A673 (cell line): ENCODE data around the gene QRFP.

Source experiments
- EZH2 ChIP-seq: fragments of 200-600 bp; sonication (generic); IDR thresholded peaks from 2 replicates; pipeline ENCODE4 v1.6.1; 2017; ENCODE audit warnings: borderline replicate concordance, low read depth, mild to moderate bottlenecking, mixed read lengths, antibody characterized with exemption, low read length; ENCODE audit not compliant: poor library complexity, severe bottlenecking
- TF ChIP-seq, protein P1 (sequence below): fragments of 300-800, 200-600 bp; sonication (generic); conservative IDR thresholded peaks from 2 replicates; pipeline ENCODE4 v1.5.1; 2017; ENCODE audit warnings: low read depth, mild to moderate bottlenecking, antibody characterized with exemption, low read length, moderate library complexity, mixed read lengths

DNA sequence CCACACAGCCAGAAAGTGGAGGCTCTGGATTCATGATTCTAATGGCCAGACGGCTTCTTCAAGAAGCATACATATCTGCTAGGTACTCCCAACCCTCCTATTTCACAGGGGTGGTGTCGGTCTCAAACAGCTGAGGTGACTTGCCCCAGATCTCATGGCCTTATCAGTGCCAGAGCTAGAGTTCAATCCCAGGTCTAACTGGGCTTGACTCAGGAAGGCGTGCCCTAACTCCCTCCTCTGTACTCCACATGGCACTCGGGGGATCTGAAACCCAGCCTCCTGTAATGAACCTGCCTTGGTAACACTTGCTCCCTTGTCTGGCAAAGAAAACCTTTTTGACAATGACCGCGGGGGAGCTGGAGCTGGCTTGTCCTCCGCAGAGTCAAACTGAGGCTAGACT is 2.1 kb downstream of the QRFP start:
- TF ChIP-seq, protein P1, sequence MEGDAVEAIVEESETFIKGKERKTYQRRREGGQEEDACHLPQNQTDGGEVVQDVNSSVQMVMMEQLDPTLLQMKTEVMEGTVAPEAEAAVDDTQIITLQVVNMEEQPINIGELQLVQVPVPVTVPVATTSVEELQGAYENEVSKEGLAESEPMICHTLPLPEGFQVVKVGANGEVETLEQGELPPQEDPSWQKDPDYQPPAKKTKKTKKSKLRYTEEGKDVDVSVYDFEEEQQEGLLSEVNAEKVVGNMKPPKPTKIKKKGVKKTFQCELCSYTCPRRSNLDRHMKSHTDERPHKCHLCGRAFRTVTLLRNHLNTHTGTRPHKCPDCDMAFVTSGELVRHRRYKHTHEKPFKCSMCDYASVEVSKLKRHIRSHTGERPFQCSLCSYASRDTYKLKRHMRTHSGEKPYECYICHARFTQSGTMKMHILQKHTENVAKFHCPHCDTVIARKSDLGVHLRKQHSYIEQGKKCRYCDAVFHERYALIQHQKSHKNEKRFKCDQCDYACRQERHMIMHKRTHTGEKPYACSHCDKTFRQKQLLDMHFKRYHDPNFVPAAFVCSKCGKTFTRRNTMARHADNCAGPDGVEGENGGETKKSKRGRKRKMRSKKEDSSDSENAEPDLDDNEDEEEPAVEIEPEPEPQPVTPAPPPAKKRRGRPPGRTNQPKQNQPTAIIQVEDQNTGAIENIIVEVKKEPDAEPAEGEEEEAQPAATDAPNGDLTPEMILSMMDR = no peak
- TF ChIP-seq EZH2 = no peak
